Kidney (tissue), 14 donors: Measurements from ENCODE around the gene MEGF11. TPM values are rescaled to one million over a fixed set of nuclear protein-coding genes. Genes with fewer than 3 reads are reported as not detected.
A peak's percentile ranks its signal among the peaks of the same experiment; 100 is the strongest.

Experiments
- DNase-seq, 5 donors: peaks; one replicate each; pipeline ENCODE4 v3.0.0-alpha.2; 2013 to 2020
- FAIRE-seq: peaks from 2 replicates; lab custom pipeline; 2012; peaks lifted over from hg19 to GRCh38; lab: Jason Lieb, UNC
- H3K27ac ChIP-seq, 2 donors: one replicate each; pipeline ENCODE4 v1.7.0; 2013; ENCODE audit warnings: low read depth in 2 of 2, low read length in 2 of 2, inconsistent platforms in 1 of 2
- H3K27me3 ChIP-seq: one replicate; pipeline ENCODE4 v1.7.1; 2013; ENCODE audit warnings: low read length, inconsistent platforms; ENCODE audit not compliant: control insufficient read depth, insufficient read depth
- H3K36me3 ChIP-seq, 3 donors: one replicate each; pipeline versions ENCODE4 v1.7.0 to v1.7.1; 2013; ENCODE audit warnings: low read length in 3 of 3, control low read depth in 1 of 3, inconsistent platforms in 1 of 3; ENCODE audit not compliant: insufficient read depth in 3 of 3, control insufficient read depth in 2 of 3
- H3K4me1 ChIP-seq, 3 donors: one replicate each; pipeline versions ENCODE4 v1.7.0 to v1.7.1; 2013; ENCODE audit warnings: low read length in 3 of 3, inconsistent platforms in 1 of 3, low read depth in 1 of 3; ENCODE audit not compliant: control insufficient read depth in 2 of 3, insufficient read depth in 2 of 3
- H3K4me3 ChIP-seq, 3 donors: one replicate each; pipeline versions ENCODE4 v1.7.0 to v1.8.1; 2013; ENCODE audit warnings: low read length in 3 of 3, control low read depth in 1 of 3, inconsistent platforms in 1 of 3
- H3K9ac ChIP-seq, 3 donors: one replicate each; pipeline versions ENCODE4 v1.7.0 to v1.7.1; 2013; ENCODE audit warnings: low read length in 3 of 3, control low read depth in 1 of 3, inconsistent platforms in 1 of 3
- H3K9me3 ChIP-seq, 3 donors: one replicate each; pipeline versions ENCODE4 v1.7.0 to v1.7.1; 2013; ENCODE audit warnings: low read length in 3 of 3, control low read depth in 1 of 3, inconsistent platforms in 1 of 3; ENCODE audit not compliant: control insufficient read depth in 2 of 3, insufficient read depth in 1 of 3
- CTCF ChIP-seq: IDR thresholded peaks from 3 replicates; pipeline ENCODE4 v1.5.1; 2012; ENCODE audit warnings: mild to moderate bottlenecking, moderate library complexity, borderline replicate concordance; ENCODE audit not compliant: insufficient read depth; ENCODE audit errors: extremely low read depth
- intact Hi-C: fragments of 100-400 bp; cut with DNase I; formaldehyde crosslinking; loops from one replicate; pipeline ENCODE4 v1.11.1; 2022
- polyA plus RNA-seq: library from polyadenylated mRNA; stranded (reverse); fragments of 350-450 nt; fragmentation: Illumina TruSeq; extraction: RNeasy Lipid Tissue Mini Kit (QIAGEN cat#74804); gene quantifications from one replicate; pipeline ENCODE4 v1.2.3, GENCODE V29; 2014; ENCODE audit warnings: low read depth, low replicate concordance; ENCODE audit not compliant: insufficient read depth
- total RNA-seq: library from RNA; stranded (reverse); fragmentation: NEBNext Ultra II Directional; extraction: Animal tissue kit (Norgen Biotek cat#: 25700); gene quantifications from one replicate; pipeline ENCODE4 v1.2.1, GENCODE V29; 2021
- donor health status: control.
- donor health status: control.
- donor health status: control.
- donor health status: control.
- donor health status: control.
- donor health status: DM: yes; HTN: yes; CAD: no.
- donor health status: Normal renal cell carcinoma (clear cell type).

Gene MEGF11
- total and polyA plus RNA-seq, 2 donors from 2014 or later: 10.4 to 41.8 TPM

DNA sequence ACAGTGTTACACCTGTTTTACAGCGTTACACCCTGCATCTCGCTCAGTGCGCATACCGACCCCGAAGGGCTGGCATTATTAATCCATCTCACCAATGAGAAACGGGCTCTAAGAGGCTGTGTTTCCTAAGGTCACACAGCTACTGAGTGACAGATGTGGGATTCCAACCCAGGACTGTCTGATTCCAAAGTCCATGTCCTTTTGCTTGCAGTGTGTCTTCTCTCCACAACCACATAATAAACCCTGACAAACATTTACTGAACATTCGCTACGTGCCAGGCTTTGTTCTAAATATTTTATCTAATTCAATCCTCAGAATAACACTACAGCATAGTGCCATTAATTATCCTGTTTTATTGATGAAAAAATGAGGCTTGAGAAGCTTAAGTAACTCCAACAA, 305.2 kb downstream of the MEGF11 start:
- TF ChIP-seq CTCF: no peak
- H3K9ac ChIP-seq: no peak overlapping the region
- peak in 1 of 5 donors; percentile 4 for DNase-seq
- no peak overlapping the region for H3K27ac ChIP-seq
- no peaks in the 10 kb centered on the region for H3K27me3 ChIP-seq
- intact Hi-C loops: no loop called here
- H3K4me3 ChIP-seq: no peak overlapping the region
- no peak for FAIRE-seq
- no peaks in the 10 kb centered on the region for H3K9me3 ChIP-seq
- no peaks in the 10 kb centered on the region for H3K36me3 ChIP-seq
- peaks cover 0 to 3% (median 0%) of the 10 kb centered on the region in 3 donors for H3K4me1 ChIP-seq

GRCh38 chr15:65947041-65947440, 306.5 kb downstream of the MEGF11 start:
- TF ChIP-seq CTCF: no peak
- no peaks in the 10 kb centered on the region for H3K27me3 ChIP-seq
- no peaks in the 10 kb centered on the region for H3K9me3 ChIP-seq
- no peak overlapping the region for H3K9ac ChIP-seq
- FAIRE-seq (no peak), DNase-seq (no peak)
- H3K4me1 ChIP-seq: peaks cover 0 to 3% (median 0%) of the 10 kb centered on the region in 3 donors
- H3K36me3 ChIP-seq: no peaks in the 10 kb centered on the region
- no peak overlapping the region for H3K27ac ChIP-seq
- no peak overlapping the region for H3K4me3 ChIP-seq
- intact Hi-C loops: no loop called here

DNA sequence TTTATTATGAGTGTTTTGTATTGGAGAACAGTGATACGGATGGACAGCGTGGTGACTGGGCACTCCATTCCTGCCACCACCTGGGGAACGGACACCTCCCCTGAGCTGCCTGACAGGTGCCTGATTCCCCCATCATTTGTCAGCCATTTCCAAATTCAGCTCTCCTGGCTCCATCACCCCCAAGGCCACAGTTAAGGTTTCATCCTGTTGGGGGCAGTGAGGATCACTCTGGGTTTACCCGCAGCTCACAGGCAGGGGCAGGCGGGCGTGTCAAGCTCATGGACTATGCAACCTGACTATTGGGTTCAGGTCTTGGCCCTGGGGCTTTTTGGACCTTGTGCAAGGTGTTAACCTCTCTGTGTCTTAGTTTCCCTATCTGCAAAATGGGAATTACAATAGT, 307.9 kb downstream of the MEGF11 start:
- H3K27me3 ChIP-seq: no peaks in the 10 kb centered on the region
- H3K36me3 ChIP-seq: no peaks in the 10 kb centered on the region
- H3K4me1 ChIP-seq: peaks cover 0 to 3% (median 0%) of the 10 kb centered on the region in 3 donors
- intact Hi-C loops: no loop called here
- no peaks in the 10 kb centered on the region for H3K9me3 ChIP-seq
- FAIRE-seq: no peak
- H3K27ac ChIP-seq: no peak overlapping the region
- no peak for TF ChIP-seq CTCF
- no peak for DNase-seq
- no peak overlapping the region for H3K4me3 ChIP-seq
- no peak overlapping the region for H3K9ac ChIP-seq

DNA sequence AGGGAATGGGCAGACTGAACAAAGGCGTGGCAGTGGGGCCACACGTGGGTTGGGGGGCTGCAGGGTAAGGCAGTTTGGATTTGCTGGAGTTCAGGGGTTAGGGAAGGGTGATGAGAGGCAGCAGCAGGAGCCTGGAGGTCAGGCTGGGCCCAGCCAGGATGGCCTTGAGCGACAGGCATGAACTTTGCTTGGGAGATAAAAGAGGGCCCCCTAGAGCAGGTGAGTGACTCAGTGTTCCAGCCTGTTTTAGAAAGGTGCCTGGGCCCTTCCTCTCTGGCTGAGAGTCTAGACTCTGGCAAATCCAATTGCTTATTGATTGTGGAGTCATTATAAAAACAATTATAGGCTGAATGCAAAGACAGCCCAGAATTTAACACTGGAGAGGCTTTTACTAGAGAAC, 309.1 kb downstream of the MEGF11 start:
- no peak for FAIRE-seq
- Histone ChIP-seq H3K36me3 (no peaks in the 10 kb centered on the region), H3K4me3 (no peak overlapping the region), H3K4me1 (peaks cover 0 to 3% (median 0%) of the 10 kb centered on the region in 3 donors), H3K9ac (no peak overlapping the region), H3K27ac (no peak overlapping the region), H3K9me3 (no peaks in the 10 kb centered on the region), H3K27me3 (no peaks in the 10 kb centered on the region)
- TF ChIP-seq CTCF: no peak
- intact Hi-C loops: no loop called here
- DNase-seq: no peak
